GM12878 (cell line): ENCODE results near the gene PLCG1. TPM values are rescaled to one million over a fixed set of nuclear protein-coding genes. Genes with fewer than 3 reads are reported as not detected.
A peak's percentile ranks its signal among the peaks of the same experiment; 100 is the strongest.

Experiments
- ATAC-seq: fragments of 200-7000 bp; cut with Tn5 transposase; 3 replicates; pipeline ENCODE4 v1.9.1; 2020; ENCODE audit warnings: mild to moderate bottlenecking, moderate library complexity
- BruUV-seq: library from RNA; stranded (reverse); fragments of 400-500 nt; replicated peaks from 2 replicates; lab custom pipeline; 2021; lab: Mats Ljungman, UMichigan
- CTCF ChIA-PET: fragments of 300-600 bp; sonication (Branson Sonifier 250); formaldehyde crosslinking; extraction: SDS; loops from one replicate; lab custom pipeline; 2021; ENCODE audit warnings: inconsistent platforms; lab: Yijun Ruan, JAX
- POLR2A ChIA-PET: fragments of 350-600 bp; formaldehyde crosslinking; extraction: SDS; loops from one replicate; lab custom pipeline; 2021; ENCODE audit warnings: inconsistent platforms; lab: Charles Lee
- RAD21 ChIA-PET: fragments of 300-600 bp; sonication (Branson Sonifier 250); formaldehyde crosslinking; loops from one replicate; lab custom pipeline; 2023; ENCODE audit warnings: antibody characterized with exemption; ENCODE audit not compliant: unreplicated experiment; lab: Charles Lee
- SMC1A ChIA-PET: fragments of 300-600 bp; sonication (Branson Sonifier 250); formaldehyde crosslinking; loops from one replicate; lab custom pipeline; 2023; ENCODE audit not compliant: unreplicated experiment, uncharacterized antibody; lab: Charles Lee
- DNase-seq: peaks from one replicate; pipeline ENCODE4 v3.0.0-alpha.2; 2011; ENCODE audit warnings: low read depth, low spot score
- FAIRE-seq: peaks from 3 replicates; lab custom pipeline; 2011; peaks lifted over from hg19 to GRCh38; lab: Jason Lieb, UNC
- H2AFZ ChIP-seq: 2 replicates; pipeline ENCODE4 v1.6.0; 2011; ENCODE audit warnings: low read depth, low read length, control low read depth; ENCODE audit not compliant: control insufficient read depth
- H3K27ac ChIP-seq: 2 replicates; pipeline ENCODE4 v1.5.1; 2011; ENCODE audit warnings: control low read depth; ENCODE audit not compliant: control insufficient read depth, insufficient read depth
- H3K27me3 ChIP-seq, 2 experiments: replicated peaks in 1 of 2; 2 replicates each; pipeline versions ENCODE4 v1.6.0 to v1.6.1; 2011; ENCODE audit warnings: low read length in 1 of 2; ENCODE audit not compliant: control insufficient read depth in 2 of 2, insufficient read depth in 2 of 2
- H3K36me3 ChIP-seq, 2 experiments: 2 replicates each; pipeline ENCODE4 v1.5.1; 2011; ENCODE audit warnings: low read length in 1 of 2; ENCODE audit not compliant: control insufficient read depth in 2 of 2, insufficient read depth in 2 of 2
- H3K4me1 ChIP-seq: 2 replicates; pipeline ENCODE4 v1.6.1; 2011; ENCODE audit warnings: mild to moderate bottlenecking, low read length, moderate library complexity, mixed read lengths; ENCODE audit not compliant: control insufficient read depth, insufficient read depth
- H3K4me2 ChIP-seq: 2 replicates; pipeline ENCODE4 v1.6.0; 2011; ENCODE audit warnings: control low read depth; ENCODE audit not compliant: control insufficient read depth, insufficient read depth
- H3K4me3 ChIP-seq: fragments of 200-600 bp; sonication (generic); 2 replicates; pipeline ENCODE4 v1.5.1; 2016
- H3K79me2 ChIP-seq: 2 replicates; pipeline ENCODE4 v1.6.0; 2011; ENCODE audit warnings: low read length; ENCODE audit not compliant: control insufficient read depth, insufficient read depth
- H3K9ac ChIP-seq: 2 replicates; pipeline ENCODE4 v1.8.0; 2011; ENCODE audit warnings: low read length, control low read depth, mixed read lengths; ENCODE audit not compliant: control insufficient read depth, insufficient read depth
- H3K9me3 ChIP-seq: replicated peaks from 3 replicates; pipeline ENCODE4 v1.5.1; 2011; ENCODE audit warnings: mild to moderate bottlenecking, low read length; ENCODE audit not compliant: control insufficient read depth, insufficient read depth
- H4K20me1 ChIP-seq: 2 replicates; pipeline ENCODE4 v1.6.0; 2011; ENCODE audit not compliant: control insufficient read depth, insufficient read depth
- BACH1 ChIP-seq: fragments of 450-650 bp; IDR thresholded peaks from 2 replicates; pipeline ENCODE4 v1.6.1; 2017; ENCODE audit warnings: mild to moderate bottlenecking, borderline replicate concordance
- BRCA1 ChIP-seq: IDR thresholded peaks from 2 replicates; pipeline ENCODE4 v1.6.1; 2011; ENCODE audit warnings: low read depth, low read length, improper control_type of control experiment
- CHD1 ChIP-seq: IDR thresholded peaks from 2 replicates; pipeline ENCODE4 v1.6.1; 2012; ENCODE audit warnings: low read depth, low read length, improper control_type of control experiment
- CHD4 ChIP-seq: fragments of 200-600 bp; sonication (generic); IDR thresholded peaks from 2 replicates; pipeline ENCODE4 v1.6.1; 2016; ENCODE audit warnings: mild to moderate bottlenecking
- CREB1 ChIP-seq: IDR thresholded peaks from 2 replicates; pipeline ENCODE4 v1.6.1; 2012; ENCODE audit warnings: low read depth, mild to moderate bottlenecking, inconsistent platforms
- DPF2 ChIP-seq: fragments of 450-650 bp; IDR thresholded peaks from 2 replicates; pipeline ENCODE4 v1.6.1; 2017; ENCODE audit warnings: mild to moderate bottlenecking
- E2F4 ChIP-seq: IDR thresholded peaks from 2 replicates; pipeline ENCODE4 v1.6.1; 2012; ENCODE audit warnings: low read depth, low read length, improper control_type of control experiment
- ELK1 ChIP-seq: IDR thresholded peaks from 2 replicates; pipeline ENCODE4 v1.6.1; 2012; ENCODE audit warnings: low read depth, low read length, improper control_type of control experiment
- EZH2 ChIP-seq: IDR thresholded peaks from 2 replicates; pipeline ENCODE4 v1.6.1; 2012; ENCODE audit warnings: low read depth, mild to moderate bottlenecking, control low read depth, inconsistent platforms, low read length, borderline replicate concordance; ENCODE audit not compliant: control insufficient read depth
- JUNB ChIP-seq: IDR thresholded peaks from 2 replicates; pipeline ENCODE4 v1.6.1; 2016; ENCODE audit warnings: antibody characterized with exemption, mild to moderate bottlenecking
- KAT2A ChIP-seq: conservative IDR thresholded peaks from 2 replicates; pipeline ENCODE4 v1.6.1; 2011; ENCODE audit warnings: low read depth, low read length; ENCODE audit not compliant: control insufficient read depth
- MTA3 ChIP-seq: IDR thresholded peaks from 2 replicates; pipeline ENCODE4 v1.6.1; 2012; ENCODE audit warnings: low read length, inconsistent platforms, borderline replicate concordance
- MYB ChIP-seq: fragments of 150-350 bp; IDR thresholded peaks from 2 replicates; pipeline ENCODE4 v1.6.1; 2014; ENCODE audit warnings: mild to moderate bottlenecking, low read depth, low read length, borderline replicate concordance
- NRF1 ChIP-seq: conservative IDR thresholded peaks from 2 replicates; pipeline ENCODE4 v1.6.1; 2011; ENCODE audit warnings: mild to moderate bottlenecking, low read depth, low read length, improper control_type of control experiment
- POU2F2 ChIP-seq: IDR thresholded peaks from 3 replicates; pipeline ENCODE4 v1.6.1; 2011; ENCODE audit warnings: low read depth, mild to moderate bottlenecking, low read length, borderline replicate concordance
- RAD51 ChIP-seq: fragments of 450-650 bp; IDR thresholded peaks from 2 replicates; pipeline ENCODE4 v1.6.1; 2016; ENCODE audit warnings: moderate library complexity, mild to moderate bottlenecking, inconsistent platforms
- SIX5 ChIP-seq: IDR thresholded peaks from 2 replicates; pipeline ENCODE4 v1.6.1; 2011; ENCODE audit warnings: mild to moderate bottlenecking, low read depth, low read length, moderate library complexity; ENCODE audit not compliant: severe bottlenecking
- SMAD5 ChIP-seq: IDR thresholded peaks from 2 replicates; pipeline ENCODE4 v1.6.1; 2016; ENCODE audit warnings: antibody characterized with exemption, low read depth
- SMARCA5 ChIP-seq: fragments of 450-650 bp; IDR thresholded peaks from 2 replicates; pipeline ENCODE4 v1.6.1; 2017; ENCODE audit warnings: mild to moderate bottlenecking
- TCF12 ChIP-seq: IDR thresholded peaks from 2 replicates; pipeline ENCODE4 v1.6.1; 2011; ENCODE audit warnings: low read depth, mild to moderate bottlenecking, low read length
- TCF3 ChIP-seq: IDR thresholded peaks from 2 replicates; pipeline ENCODE4 v1.6.1; 2012; ENCODE audit warnings: low read depth, mild to moderate bottlenecking, low read length, borderline replicate concordance; ENCODE audit not compliant: insufficient read depth
- TCF7 ChIP-seq: IDR thresholded peaks from 2 replicates; pipeline ENCODE4 v1.6.1; 2014; ENCODE audit warnings: antibody characterized with exemption, borderline replicate concordance
- ZNF24 ChIP-seq: fragments of 450-650 bp; IDR thresholded peaks from 2 replicates; pipeline ENCODE4 v1.6.1; 2017; ENCODE audit warnings: antibody characterized with exemption, mild to moderate bottlenecking
- ZNF384 ChIP-seq: IDR thresholded peaks from 2 replicates; pipeline ENCODE4 v1.6.1; 2012; ENCODE audit warnings: low read depth, mild to moderate bottlenecking, low read length, improper control_type of control experiment, borderline replicate concordance
- WGBS: methylation state at CpG from one replicate; pipeline ENCODE4 v1.1.6; 2016; ENCODE audit warnings: low lambda C conversion rate; ENCODE audit not compliant: insufficient replicate concordance, insufficient coverage; ENCODE audit errors: missing lambda C conversion rate; 5-methylcytosine and 5-hydroxymethylcytosine counted together
- in situ Hi-C: fragments of 300-500 bp; cut with MboI; formaldehyde crosslinking; loops from 9 replicates; pipeline ENCODE4 v1.14.3; 2018; ENCODE audit warnings: mixed read lengths
- intact Hi-C: fragments of 100-400 bp; cut with micrococcal nuclease; formaldehyde crosslinking; loops from one replicate; pipeline ENCODE4 v1.14.2; 2022; ENCODE audit not compliant: unreplicated experiment
- polyA plus RNA-seq, 11 experiments: library from polyadenylated mRNA; depleted of rRNA in 4 of 11; unstranded in 6 of 11; stranded (reverse) in 5 of 11; fragments of >200 nt; fragmentation: Nextera tagmentation in 4 of 11; fragmentation: Illumina TruSeq in 1 of 11; extraction: Ambion mirVana in 4 of 11; extraction: Trizol in 1 of 11; gene quantifications; 1 replicate in 1 of 11; 2 replicates in 10 of 11; pipeline versions ENCODE4 v1.2.1 to v1.2.3, GENCODE V29; 2011 to 2016; ENCODE audit warnings: inconsistent platforms in 2 of 11, missing spikeins in 2 of 11, low read depth in 1 of 11
- total RNA-seq, 4 experiments: library from RNA; depleted of rRNA in 3 of 4; stranded (reverse); fragments of >200 nt in 3 of 4; fragmentation: Illumina TruSeq in 1 of 4; extraction: Trizol in 1 of 4; gene quantifications; 2 replicates each; pipeline versions ENCODE4 v1.2.1 to v1.2.3, GENCODE V29; 2013 to 2021

PLCG1 gene
- total and polyA plus RNA-seq, 10 of the 15 experiments (the other 5 are each of a cell fraction or from before 2014, with no cell fraction given) = 2.6 to 114 (median 45.3) TPM

GRCh38 chr20:41133709-41134361 lies 3.5 kb upstream of the PLCG1 start:
- no TSS peak for BruUV-seq
- Histone ChIP-seq H3K4me2 (peak overlapping the region; percentile 57), H3K4me1 (peaks cover 34% of the 10 kb centered on the region), H3K9ac (no peak overlapping the region), H3K27me3 (no peaks in the 10 kb centered on the region), H3K27ac (peak overlapping the region; percentile 42), H3K9me3 (no peaks in the 10 kb centered on the region), H3K4me3 (no peak overlapping the region), H3K36me3 (no peaks in the 10 kb centered on the region), H3K79me2 (peaks cover 19% of the 10 kb centered on the region), H2AFZ (peak overlapping the region; percentile 41), H4K20me1 (no peaks in the 10 kb centered on the region)
- whole genome bisulfite sequencing = 14% methylated on average over 7 of the region's 7 CpGs
- in situ Hi-C loops (no loop called here), intact Hi-C loops (no loop called here)
- SMC1A ChIA-PET = interaction anchor here (0.8 to 4.8 kb wide), 21 partner anchors 8 to 207 kb away, joined by 3 to 70 read pairs (median 7); partner anchors contain the start of gene LPIN3
- POLR2A ChIA-PET = interaction anchor here (0.6 to 5.3 kb wide), 10 partner anchors 9 to 166 kb away, joined by 3 to 29 read pairs (median 8); no protein-coding TSS in a partner anchor
- peak; percentile 59 for FAIRE-seq
- CTCF ChIA-PET = interaction anchor here (0.6 to 6.2 kb wide), 38 partner anchors 9 to 389 kb away, joined by 3 to 110 read pairs (median 7); partner anchors contain the start of gene LPIN3
- peak; percentile 94 for DNase-seq
- RAD21 ChIA-PET = interaction anchor here (0.7 to 7.8 kb wide), 22 partner anchors 10 to 207 kb away, joined by 3 to 72 read pairs (median 6); partner anchors contain the start of gene LPIN3
- peak; percentile 63 for ATAC-seq
- TF ChIP-seq MYB = 0 out of 2 replicates have a peak, but pooled peaks have one; percentile 38
- TF ChIP-seq SMARCA5 = peak; percentile 82
- no peak for TF ChIP-seq MTA3
- no peak for TF ChIP-seq E2F4
- no peak for TF ChIP-seq SMAD5
- peak; percentile 95 for TF ChIP-seq CREB1
- peak; percentile 53; the same call in 1 of the 2 replicates for TF ChIP-seq RAD51
- TF ChIP-seq TCF7 = no peak
- TF ChIP-seq CHD4 = no peak
- TF ChIP-seq SIX5 = no peak
- peak; percentile 96 for TF ChIP-seq TCF12
- TF ChIP-seq ZNF24 = peak; percentile 75; the same call in 1 of the 2 replicates
- TF ChIP-seq BACH1 = peak; percentile 83; the same call in 1 of the 2 replicates
- TF ChIP-seq JUNB = peak; percentile 27; the same call in 1 of the 2 replicates
- TF ChIP-seq POU2F2 = peak; percentile 87; the same call in 2 of the 3 replicates
- no peak for TF ChIP-seq ZNF384
- TF ChIP-seq TCF3 = peak; percentile 86
- peak; percentile 93; the same call in 1 of the 2 replicates for TF ChIP-seq CHD1
- TF ChIP-seq BRCA1 = no peak
- TF ChIP-seq NRF1 = no peak; the same call in 1 of the 2 replicates
- TF ChIP-seq KAT2A = no peak
- TF ChIP-seq EZH2 = no peak
- no peak for TF ChIP-seq ELK1
- peak; percentile 95 for TF ChIP-seq DPF2
